GM18507 (cell line): Measurements from ENCODE around the gene TAP1.
A peak's percentile ranks its signal among the peaks of the same experiment; 100 is the strongest.
"Not testable (repeated sequence)": the region's sequence is repeated elsewhere in the genome, so short reads cannot be mapped to it uniquely, and the experiment has no call there.

Experiments
- DNase-seq: peaks from one replicate; pipeline ENCODE4 v3.0.0; 2011; ENCODE audit warnings: low read depth; ENCODE audit not compliant: insufficient read length; ENCODE audit errors: extremely low spot score
- FAIRE-seq: peaks from 2 replicates; lab custom pipeline; 2011; peaks lifted over from hg19 to GRCh38; lab: Jason Lieb, UNC

The TAP1 gene

GRCh38 chr6:32815996-32816395, 37.5 kb downstream of the TAP1 start:
- peak; percentile 94 for FAIRE-seq
- no peak for DNase-seq

DNA sequence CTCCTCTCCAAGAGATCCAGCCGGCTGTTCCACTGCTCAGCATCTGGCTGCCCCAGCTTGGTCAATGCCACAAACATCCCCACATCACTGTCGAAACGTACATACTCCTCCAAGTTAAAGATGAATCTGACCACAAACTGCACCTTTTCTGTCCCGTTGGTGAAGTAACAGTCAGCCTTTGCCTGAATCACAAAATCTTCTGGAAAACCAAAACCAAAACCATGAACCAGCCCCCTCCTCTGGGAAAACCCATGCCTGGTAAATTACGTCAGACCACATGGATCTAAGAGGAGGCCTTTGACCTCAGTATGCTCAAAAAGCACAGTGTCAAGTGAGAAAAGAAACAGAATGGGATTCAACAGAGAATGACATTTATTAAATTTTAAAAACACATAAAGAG, 38.4 kb downstream of the TAP1 start:
- no peak for DNase-seq
- peak; percentile 75 for FAIRE-seq

GRCh38 chr6:32814145-32814544, 39.4 kb downstream of the TAP1 start:
- DNase-seq (no peak), FAIRE-seq (peak; percentile 49)

- DNase-seq (no peak), FAIRE-seq (no peak)
Observed at GRCh38 chr6:32809171-32809570, 44.3 kb downstream of the TAP1 start.

DNA sequence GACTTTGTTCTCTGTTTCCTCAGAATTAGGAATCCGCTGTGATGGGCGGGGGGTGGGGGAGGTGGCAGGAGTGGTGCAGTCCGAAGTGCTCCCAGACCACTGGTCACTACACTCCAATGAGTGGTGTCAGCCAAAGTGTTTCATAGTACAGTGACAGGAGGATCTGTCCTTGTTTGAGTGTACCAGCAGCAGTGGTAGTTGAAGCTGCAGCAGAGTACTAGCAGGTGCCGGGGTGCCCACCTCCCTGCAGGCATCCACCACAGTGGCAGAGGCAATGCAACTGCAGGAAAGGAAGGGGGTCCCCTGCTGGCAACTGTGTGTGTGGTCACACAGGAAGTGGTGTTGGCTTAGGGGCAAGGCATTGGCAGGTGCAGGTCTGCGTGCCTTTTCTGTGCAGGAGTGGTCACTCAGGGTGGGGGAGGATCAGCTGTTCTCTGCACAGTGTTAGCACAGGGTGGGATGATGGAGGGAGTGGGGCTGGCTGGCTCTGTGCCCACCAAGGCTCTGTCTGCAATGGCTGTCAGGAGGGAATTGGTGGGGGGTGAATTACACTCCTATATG, 46.4 kb downstream of the TAP1 start:
- FAIRE-seq (no peak), DNase-seq (no peak)

- DNase-seq, FAIRE-seq: not testable (repeated sequence)
Observed at GRCh38 chr6:32805404-32805803, 48.1 kb downstream of the TAP1 start.

GRCh38 chr6:32803416-32803815, 50.1 kb downstream of the TAP1 start:
- FAIRE-seq (no peak), DNase-seq (no peak)

GRCh38 chr6:32799740-32800139, 53.8 kb downstream of the TAP1 start:
- FAIRE-seq (peak; percentile 26), DNase-seq (no peak)

- FAIRE-seq (no peak), DNase-seq (no peak)
Observed at GRCh38 chr6:32799168-32799567, 54.3 kb downstream of the TAP1 start.

DNA sequence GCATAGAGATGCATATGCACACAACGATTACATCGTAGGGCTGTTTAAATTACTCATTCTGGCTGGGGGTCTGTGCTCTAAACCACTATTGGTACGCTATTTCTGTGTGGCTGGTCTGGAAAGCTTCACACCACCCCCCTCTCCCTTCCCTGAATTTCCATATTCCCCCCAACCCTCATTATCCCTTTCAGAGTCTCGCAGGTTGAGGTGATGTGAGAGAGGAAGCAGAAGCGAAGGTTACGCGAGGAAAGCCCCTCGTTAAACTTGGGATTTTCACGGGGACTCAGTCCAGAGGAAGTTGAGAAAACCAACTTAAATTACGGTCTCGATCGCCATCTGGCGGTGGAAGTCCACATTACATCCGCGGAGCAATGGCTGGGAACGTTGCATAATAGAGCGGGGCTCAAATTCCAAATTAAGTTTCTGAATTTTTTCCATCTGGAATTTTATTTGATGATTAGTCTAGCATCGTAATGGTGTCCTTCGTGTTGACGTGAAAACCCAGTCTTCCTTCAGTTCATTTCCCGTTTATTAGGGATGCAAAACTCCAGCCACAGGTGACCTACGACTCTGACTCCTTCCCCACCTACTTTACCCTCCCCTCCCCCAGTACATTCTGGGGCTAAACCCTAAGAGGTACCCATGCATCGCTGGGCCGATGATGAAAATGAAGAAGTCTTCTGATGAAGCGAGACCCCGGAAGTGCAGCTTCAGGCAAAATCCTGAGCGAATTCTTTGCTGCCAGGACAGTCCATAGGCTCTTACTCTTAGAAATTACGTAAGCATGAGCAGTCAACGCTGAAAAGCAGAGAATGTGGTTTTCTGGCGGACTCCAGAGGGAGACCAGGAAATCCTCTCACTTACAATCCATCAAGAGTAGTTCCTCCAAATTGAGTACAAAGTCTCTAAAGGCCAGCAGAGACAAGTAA, 56.4 kb downstream of the TAP1 start:
- FAIRE-seq = peak; percentile 93
- DNase-seq = no peak
